H1 (cell line): ENCODE measurements around the gene CCSAP. TPM values are rescaled to one million over a fixed set of nuclear protein-coding genes. Genes with fewer than 3 reads are reported as not detected.

Experiments used
- CHD1 ChIP-seq: IDR thresholded peaks from 2 replicates; pipeline ENCODE4 v1.6.1; 2012; ENCODE audit warnings: low read depth, low read length, improper control_type of control experiment
- CTCF ChIP-seq, 3 experiments: IDR thresholded peaks; 1 replicate in 2 of 3; 2 replicates in 1 of 3; pipeline versions ENCODE4 v1.5.1 to v1.6.1; 2011; ENCODE audit warnings: low read length in 3 of 3, mild to moderate bottlenecking in 3 of 3, inconsistent platforms in 2 of 3, low read depth in 1 of 3, moderate library complexity in 1 of 3; ENCODE audit not compliant: insufficient read depth in 1 of 3; ENCODE audit errors: control extremely low read depth in 1 of 3
- JUND ChIP-seq: IDR thresholded peaks from 2 replicates; pipeline ENCODE4 v1.6.1; 2011; ENCODE audit warnings: mild to moderate bottlenecking, improper control_type of control experiment, low read length
- polyA plus RNA-seq, 7 experiments: library from polyadenylated mRNA; depleted of rRNA in 3 of 7; stranded (reverse) in 5 of 7; unstranded in 2 of 7; fragments of >200 nt in 5 of 7; fragments of 200-250 nt in 2 of 7; gene quantifications; 1 replicate in 5 of 7; 2 replicates in 1 of 7; 4 replicates in 1 of 7; pipeline versions ENCODE4 v1.2.1 to v1.2.3, GENCODE V29; 2011 to 2013; ENCODE audit warnings: missing spikeins in 2 of 7, mixed read lengths in 2 of 7
- total RNA-seq: library from RNA; stranded (reverse); fragmentation: NEBNext Ultra II Directional; extraction: Animal tissue kit (Norgen Biotek cat#: 25700); gene quantifications from 2 replicates; pipeline ENCODE4 v1.2.1, GENCODE V29; 2021
- TF ChIP-seq, protein P1 (sequence below): fragments of 300-600 bp; sonication (generic); IDR thresholded peaks from 2 replicates; pipeline ENCODE4 v1.7.1; 2012; ENCODE audit warnings: low read length, moderate library complexity, mild to moderate bottlenecking, inconsistent platforms; ENCODE audit not compliant: insufficient replicate concordance

Gene CCSAP
- total and polyA plus RNA-seq, 2 of the 8 experiments (the other 6 are each of a cell fraction or from before 2014, with no cell fraction given) = 3.5 to 17.2 TPM

DNA sequence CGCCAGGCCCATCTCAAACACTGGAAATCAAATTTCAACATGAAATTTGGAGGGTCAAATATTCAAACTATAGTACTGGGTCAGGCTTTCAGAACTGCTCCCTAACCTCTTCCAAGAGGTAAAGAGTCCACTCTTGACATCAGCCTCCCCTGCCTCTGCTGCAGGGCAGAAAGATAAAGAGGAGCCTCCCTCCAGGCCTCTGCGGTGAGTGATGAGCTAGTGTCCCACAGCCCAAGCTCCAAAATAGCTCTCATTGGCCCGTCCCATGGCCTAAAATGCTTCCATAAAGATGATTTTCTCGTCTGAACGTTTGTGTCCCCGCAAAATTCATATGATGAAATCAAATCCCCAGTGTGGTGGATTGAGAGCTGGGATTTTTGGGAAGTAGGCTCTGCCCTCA, 33.7 kb upstream of the CCSAP start (continued):
- TF ChIP-seq, protein P1, sequence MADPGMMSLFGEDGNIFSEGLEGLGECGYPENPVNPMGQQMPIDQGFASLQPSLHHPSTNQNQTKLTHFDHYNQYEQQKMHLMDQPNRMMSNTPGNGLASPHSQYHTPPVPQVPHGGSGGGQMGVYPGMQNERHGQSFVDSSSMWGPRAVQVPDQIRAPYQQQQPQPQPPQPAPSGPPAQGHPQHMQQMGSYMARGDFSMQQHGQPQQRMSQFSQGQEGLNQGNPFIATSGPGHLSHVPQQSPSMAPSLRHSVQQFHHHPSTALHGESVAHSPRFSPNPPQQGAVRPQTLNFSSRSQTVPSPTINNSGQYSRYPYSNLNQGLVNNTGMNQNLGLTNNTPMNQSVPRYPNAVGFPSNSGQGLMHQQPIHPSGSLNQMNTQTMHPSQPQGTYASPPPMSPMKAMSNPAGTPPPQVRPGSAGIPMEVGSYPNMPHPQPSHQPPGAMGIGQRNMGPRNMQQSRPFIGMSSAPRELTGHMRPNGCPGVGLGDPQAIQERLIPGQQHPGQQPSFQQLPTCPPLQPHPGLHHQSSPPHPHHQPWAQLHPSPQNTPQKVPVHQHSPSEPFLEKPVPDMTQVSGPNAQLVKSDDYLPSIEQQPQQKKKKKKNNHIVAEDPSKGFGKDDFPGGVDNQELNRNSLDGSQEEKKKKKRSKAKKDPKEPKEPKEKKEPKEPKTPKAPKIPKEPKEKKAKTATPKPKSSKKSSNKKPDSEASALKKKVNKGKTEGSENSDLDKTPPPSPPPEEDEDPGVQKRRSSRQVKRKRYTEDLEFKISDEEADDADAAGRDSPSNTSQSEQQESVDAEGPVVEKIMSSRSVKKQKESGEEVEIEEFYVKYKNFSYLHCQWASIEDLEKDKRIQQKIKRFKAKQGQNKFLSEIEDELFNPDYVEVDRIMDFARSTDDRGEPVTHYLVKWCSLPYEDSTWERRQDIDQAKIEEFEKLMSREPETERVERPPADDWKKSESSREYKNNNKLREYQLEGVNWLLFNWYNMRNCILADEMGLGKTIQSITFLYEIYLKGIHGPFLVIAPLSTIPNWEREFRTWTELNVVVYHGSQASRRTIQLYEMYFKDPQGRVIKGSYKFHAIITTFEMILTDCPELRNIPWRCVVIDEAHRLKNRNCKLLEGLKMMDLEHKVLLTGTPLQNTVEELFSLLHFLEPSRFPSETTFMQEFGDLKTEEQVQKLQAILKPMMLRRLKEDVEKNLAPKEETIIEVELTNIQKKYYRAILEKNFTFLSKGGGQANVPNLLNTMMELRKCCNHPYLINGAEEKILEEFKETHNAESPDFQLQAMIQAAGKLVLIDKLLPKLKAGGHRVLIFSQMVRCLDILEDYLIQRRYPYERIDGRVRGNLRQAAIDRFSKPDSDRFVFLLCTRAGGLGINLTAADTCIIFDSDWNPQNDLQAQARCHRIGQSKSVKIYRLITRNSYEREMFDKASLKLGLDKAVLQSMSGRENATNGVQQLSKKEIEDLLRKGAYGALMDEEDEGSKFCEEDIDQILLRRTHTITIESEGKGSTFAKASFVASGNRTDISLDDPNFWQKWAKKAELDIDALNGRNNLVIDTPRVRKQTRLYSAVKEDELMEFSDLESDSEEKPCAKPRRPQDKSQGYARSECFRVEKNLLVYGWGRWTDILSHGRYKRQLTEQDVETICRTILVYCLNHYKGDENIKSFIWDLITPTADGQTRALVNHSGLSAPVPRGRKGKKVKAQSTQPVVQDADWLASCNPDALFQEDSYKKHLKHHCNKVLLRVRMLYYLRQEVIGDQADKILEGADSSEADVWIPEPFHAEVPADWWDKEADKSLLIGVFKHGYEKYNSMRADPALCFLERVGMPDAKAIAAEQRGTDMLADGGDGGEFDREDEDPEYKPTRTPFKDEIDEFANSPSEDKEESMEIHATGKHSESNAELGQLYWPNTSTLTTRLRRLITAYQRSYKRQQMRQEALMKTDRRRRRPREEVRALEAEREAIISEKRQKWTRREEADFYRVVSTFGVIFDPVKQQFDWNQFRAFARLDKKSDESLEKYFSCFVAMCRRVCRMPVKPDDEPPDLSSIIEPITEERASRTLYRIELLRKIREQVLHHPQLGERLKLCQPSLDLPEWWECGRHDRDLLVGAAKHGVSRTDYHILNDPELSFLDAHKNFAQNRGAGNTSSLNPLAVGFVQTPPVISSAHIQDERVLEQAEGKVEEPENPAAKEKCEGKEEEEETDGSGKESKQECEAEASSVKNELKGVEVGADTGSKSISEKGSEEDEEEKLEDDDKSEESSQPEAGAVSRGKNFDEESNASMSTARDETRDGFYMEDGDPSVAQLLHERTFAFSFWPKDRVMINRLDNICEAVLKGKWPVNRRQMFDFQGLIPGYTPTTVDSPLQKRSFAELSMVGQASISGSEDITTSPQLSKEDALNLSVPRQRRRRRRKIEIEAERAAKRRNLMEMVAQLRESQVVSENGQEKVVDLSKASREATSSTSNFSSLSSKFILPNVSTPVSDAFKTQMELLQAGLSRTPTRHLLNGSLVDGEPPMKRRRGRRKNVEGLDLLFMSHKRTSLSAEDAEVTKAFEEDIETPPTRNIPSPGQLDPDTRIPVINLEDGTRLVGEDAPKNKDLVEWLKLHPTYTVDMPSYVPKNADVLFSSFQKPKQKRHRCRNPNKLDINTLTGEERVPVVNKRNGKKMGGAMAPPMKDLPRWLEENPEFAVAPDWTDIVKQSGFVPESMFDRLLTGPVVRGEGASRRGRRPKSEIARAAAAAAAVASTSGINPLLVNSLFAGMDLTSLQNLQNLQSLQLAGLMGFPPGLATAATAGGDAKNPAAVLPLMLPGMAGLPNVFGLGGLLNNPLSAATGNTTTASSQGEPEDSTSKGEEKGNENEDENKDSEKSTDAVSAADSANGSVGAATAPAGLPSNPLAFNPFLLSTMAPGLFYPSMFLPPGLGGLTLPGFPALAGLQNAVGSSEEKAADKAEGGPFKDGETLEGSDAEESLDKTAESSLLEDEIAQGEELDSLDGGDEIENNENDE = no peak
- no peak for TF ChIP-seq JUND
- TF ChIP-seq CHD1 = no peak
- TF ChIP-seq CTCF (IDR thresholded peaks at IDR 0.05; ENCODE audit: control extremely low read depth in 1 of 3, insufficient read depth in 1 of 3, low read depth in 1 of 3, low read length in 3 of 3) = no peak
